GM23248 (cell line): ENCODE measurements around the gene FSTL4.

Source experiments
- EZH2 ChIP-seq: fragments of 200-600 bp; sonication (generic); IDR thresholded peaks from 2 replicates; pipeline ENCODE4 v1.6.1; 2018; ENCODE audit warnings: antibody characterized with exemption, mild to moderate bottlenecking; ENCODE audit not compliant: insufficient read depth, poor library complexity, severe bottlenecking
- EZH2phosphoT487 ChIP-seq: fragments of 200-600 bp; sonication (generic); IDR thresholded peaks from 2 replicates; pipeline ENCODE4 v1.6.1; 2018; ENCODE audit warnings: antibody characterized with exemption, moderate library complexity, mild to moderate bottlenecking, low read depth; ENCODE audit not compliant: insufficient read depth

DNA sequence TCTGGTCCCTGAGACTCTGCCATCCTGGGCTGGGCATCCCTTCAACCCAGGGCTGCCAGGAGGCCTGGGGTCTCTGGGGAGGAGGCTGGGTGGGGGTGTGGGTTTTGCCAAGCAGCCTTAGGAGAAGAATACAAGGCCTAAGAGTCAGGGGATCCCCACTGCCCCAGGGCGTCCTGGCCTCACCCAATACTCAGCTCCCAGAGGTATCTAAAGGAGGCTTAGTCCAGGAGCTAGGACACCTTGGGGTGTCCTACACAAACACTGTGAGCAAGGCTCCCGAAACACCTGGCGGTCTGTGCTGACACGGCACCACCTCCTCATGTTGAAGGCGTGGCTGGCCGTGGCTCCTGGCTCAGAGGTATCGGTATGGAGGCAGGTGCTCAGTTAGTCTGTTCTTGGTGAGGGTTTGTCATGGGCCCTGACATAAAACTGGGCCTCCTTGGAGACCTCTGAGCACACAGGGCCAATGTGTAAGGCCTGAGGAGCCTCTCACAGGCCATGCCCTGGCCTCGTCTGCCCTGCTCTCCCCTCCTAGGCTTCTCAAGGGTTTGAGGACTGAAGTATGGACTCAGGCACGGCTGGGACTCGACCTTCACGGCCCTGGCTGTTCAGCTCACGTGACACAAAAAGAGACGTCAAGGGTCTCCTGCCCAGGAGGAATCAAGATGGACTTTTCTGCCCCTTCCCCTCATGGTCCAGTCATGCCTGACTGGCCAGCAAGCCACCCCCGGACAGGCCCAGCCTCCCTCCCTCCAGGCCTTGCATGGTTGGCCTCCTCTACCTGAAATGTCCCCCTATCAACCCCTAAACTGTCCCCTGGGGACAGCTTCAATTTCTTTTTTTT is 277.3 kb downstream of the FSTL4 start:
- TF ChIP-seq EZH2 (no peak), EZH2phosphoT487 (no peak)
